Subcutaneous adipose tissue (tissue), 4 donors: ENCODE measurements around the gene RIPPLY1. TPM values are rescaled to one million over a fixed set of nuclear protein-coding genes. Genes with fewer than 3 reads are reported as not detected.

Source experiments
- total RNA-seq, 4 donors: library from RNA; depleted of rRNA; stranded (reverse); fragments of >200 nt; gene quantifications; one replicate each; pipeline ENCODE4 v1.1.0, GENCODE V29; 2016
- TF ChIP-seq, protein P1 (sequence below): fragments of 450-650 bp; IDR thresholded peaks from one replicate; pipeline ENCODE4 v1.5.1; 2016; ENCODE audit warnings: low read depth, mild to moderate bottlenecking, control low read depth, antibody characterized with exemption, moderate library complexity

Gene RIPPLY1, protein sequence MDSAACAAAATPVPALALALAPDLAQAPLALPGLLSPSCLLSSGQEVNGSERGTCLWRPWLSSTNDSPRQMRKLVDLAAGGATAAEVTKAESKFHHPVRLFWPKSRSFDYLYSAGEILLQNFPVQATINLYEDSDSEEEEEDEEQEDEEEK
- not detected for total RNA-seq

GRCh38 chrX:106903291-106903824 lies at the start of gene RIPPLY1:
RIPPLY1 (minus strand) TSS chrX:106903341; CDS start chrX:106903287, 54 bp downstream.
- TF ChIP-seq, protein P1, sequence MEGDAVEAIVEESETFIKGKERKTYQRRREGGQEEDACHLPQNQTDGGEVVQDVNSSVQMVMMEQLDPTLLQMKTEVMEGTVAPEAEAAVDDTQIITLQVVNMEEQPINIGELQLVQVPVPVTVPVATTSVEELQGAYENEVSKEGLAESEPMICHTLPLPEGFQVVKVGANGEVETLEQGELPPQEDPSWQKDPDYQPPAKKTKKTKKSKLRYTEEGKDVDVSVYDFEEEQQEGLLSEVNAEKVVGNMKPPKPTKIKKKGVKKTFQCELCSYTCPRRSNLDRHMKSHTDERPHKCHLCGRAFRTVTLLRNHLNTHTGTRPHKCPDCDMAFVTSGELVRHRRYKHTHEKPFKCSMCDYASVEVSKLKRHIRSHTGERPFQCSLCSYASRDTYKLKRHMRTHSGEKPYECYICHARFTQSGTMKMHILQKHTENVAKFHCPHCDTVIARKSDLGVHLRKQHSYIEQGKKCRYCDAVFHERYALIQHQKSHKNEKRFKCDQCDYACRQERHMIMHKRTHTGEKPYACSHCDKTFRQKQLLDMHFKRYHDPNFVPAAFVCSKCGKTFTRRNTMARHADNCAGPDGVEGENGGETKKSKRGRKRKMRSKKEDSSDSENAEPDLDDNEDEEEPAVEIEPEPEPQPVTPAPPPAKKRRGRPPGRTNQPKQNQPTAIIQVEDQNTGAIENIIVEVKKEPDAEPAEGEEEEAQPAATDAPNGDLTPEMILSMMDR = no peak

GRCh38 chrX:106952538-106952937 lies 49.4 kb upstream of the RIPPLY1 start:
- TF ChIP-seq, protein P1 = no peak

GRCh38 chrX:106952089-106952488 lies 48.9 kb upstream of the RIPPLY1 start:
- TF ChIP-seq, protein P1 = no peak

GRCh38 chrX:106951230-106951629 lies 48.1 kb upstream of the RIPPLY1 start:
- TF ChIP-seq, protein P1 = no peak

- TF ChIP-seq, protein P1 = no peak
These were observed 47.2 kb upstream of the RIPPLY1 start for GRCh38 chrX:106950381-106950780.

DNA sequence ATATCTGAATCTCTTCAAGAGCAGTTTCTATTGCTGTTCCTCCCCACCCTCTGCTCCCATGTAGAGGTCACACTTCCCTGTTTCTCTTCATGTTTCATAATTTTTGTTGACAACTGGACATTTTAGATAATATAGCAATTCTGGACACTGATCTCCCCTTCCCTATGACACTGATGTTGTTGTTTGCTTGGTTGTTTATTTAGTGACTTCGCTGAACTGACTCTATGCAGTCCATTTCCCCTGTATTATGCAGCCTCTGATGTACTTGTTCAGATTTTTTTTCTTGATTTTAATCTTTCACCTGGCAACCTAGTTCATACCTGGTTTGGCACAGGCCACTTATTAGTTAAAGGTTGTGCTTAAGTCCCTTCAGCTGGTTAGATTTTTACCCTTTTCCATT lies 46.2 kb upstream of the RIPPLY1 start:
- TF ChIP-seq, protein P1 = no peak

GRCh38 chrX:106948641-106949040 lies 45.5 kb upstream of the RIPPLY1 start:
- TF ChIP-seq, protein P1 = no peak
